Progenitor cell of endocrine pancreas (in vitro differentiated cells): Measurements from ENCODE around the gene DCC. TPM values are rescaled to one million over a fixed set of nuclear protein-coding genes. Genes with fewer than 3 reads are reported as not detected.

Experiments used
- DNase-seq: peaks from one replicate; pipeline ENCODE4 v3.0.0; 2021; ENCODE audit warnings: low spot score; ENCODE audit not compliant: unreplicated experiment
- H3K27ac Mint-ChIP-seq: 2 replicates; pipeline ENCODE4 v1.8.0; 2021; ENCODE audit warnings: mild to moderate bottlenecking, moderate library complexity, mixed read lengths
- H3K27me3 Mint-ChIP-seq: 2 replicates; pipeline ENCODE4 v1.8.0; 2021; ENCODE audit warnings: mixed read lengths
- H3K36me3 Mint-ChIP-seq: 2 replicates; pipeline ENCODE4 v1.8.0; 2022; ENCODE audit warnings: mixed read lengths; ENCODE audit not compliant: insufficient read depth
- H3K4me1 Mint-ChIP-seq: 2 replicates; pipeline ENCODE4 v1.8.0; 2021; ENCODE audit warnings: low read depth, mixed read lengths
- H3K4me3 Mint-ChIP-seq: 2 replicates; pipeline ENCODE4 v1.8.0; 2021; ENCODE audit warnings: low read depth, mild to moderate bottlenecking, moderate library complexity, mixed read lengths
- H3K9me3 Mint-ChIP-seq: 2 replicates; pipeline ENCODE4 v1.8.0; 2021; ENCODE audit warnings: low read depth, mixed read lengths
- total RNA-seq: library from RNA; stranded (reverse); gene quantifications from 2 replicates; pipeline ENCODE4 v1.2.1, GENCODE V29; 2021
- TF ChIP-seq, protein P1 (sequence below): fragments of 200-600 bp; sonication (generic); IDR thresholded peaks from one replicate; pipeline ENCODE4 v1.5.0; 2021; ENCODE audit warnings: antibody characterized with exemption, mild to moderate bottlenecking; ENCODE audit not compliant: unreplicated experiment

The DCC gene
- total RNA-seq, 1 donor from 2014 or later = 8.4 TPM

DNA sequence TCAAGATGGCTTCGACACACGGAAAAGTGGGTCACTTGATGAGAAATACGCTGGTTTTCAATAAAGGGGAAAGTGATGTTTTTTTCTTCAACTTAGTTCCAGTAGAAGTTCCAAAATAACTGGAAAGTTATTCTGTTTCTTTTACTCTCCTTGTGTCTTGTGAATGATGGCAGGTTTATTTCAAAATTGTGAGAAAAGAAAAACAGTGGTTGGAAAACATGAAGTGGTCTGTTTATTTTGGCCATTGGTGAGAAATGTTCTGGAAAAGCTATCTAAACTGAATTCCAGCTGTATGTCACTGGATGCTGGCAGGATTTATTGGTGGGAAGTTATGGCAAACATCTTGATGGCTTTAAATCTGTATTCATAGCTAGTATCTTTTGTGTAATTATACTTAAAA lies 484.1 kb downstream of the DCC start:
- TF ChIP-seq, protein P1, sequence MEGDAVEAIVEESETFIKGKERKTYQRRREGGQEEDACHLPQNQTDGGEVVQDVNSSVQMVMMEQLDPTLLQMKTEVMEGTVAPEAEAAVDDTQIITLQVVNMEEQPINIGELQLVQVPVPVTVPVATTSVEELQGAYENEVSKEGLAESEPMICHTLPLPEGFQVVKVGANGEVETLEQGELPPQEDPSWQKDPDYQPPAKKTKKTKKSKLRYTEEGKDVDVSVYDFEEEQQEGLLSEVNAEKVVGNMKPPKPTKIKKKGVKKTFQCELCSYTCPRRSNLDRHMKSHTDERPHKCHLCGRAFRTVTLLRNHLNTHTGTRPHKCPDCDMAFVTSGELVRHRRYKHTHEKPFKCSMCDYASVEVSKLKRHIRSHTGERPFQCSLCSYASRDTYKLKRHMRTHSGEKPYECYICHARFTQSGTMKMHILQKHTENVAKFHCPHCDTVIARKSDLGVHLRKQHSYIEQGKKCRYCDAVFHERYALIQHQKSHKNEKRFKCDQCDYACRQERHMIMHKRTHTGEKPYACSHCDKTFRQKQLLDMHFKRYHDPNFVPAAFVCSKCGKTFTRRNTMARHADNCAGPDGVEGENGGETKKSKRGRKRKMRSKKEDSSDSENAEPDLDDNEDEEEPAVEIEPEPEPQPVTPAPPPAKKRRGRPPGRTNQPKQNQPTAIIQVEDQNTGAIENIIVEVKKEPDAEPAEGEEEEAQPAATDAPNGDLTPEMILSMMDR = no peak
- H3K27ac Mint-ChIP-seq = no peak overlapping the region
- H3K27me3 Mint-ChIP-seq = no peaks in the 10 kb centered on the region
- no peaks in the 10 kb centered on the region for H3K9me3 Mint-ChIP-seq
- no peaks in the 10 kb centered on the region for H3K36me3 Mint-ChIP-seq
- no peaks in the 10 kb centered on the region for H3K4me1 Mint-ChIP-seq
- no peak overlapping the region for H3K4me3 Mint-ChIP-seq
- DNase-seq = no peak

DNA sequence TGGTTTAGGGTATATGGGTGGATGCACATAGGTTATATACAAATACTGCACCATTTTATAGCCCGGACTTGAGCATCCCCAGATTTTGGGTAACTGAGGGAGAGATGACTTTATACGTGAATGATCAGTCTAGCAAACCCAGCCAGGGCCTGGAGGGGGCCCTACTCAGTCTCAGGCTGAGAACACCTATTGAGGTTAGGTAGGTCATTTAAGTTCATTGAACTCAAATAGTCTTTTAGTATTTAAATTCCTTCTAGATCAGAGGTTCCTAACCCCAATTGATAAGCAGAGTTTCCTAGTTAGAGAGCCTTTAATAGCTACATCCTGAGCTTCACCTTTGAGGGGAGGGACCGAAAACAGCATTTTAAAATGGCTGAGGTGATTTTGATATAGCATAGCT lies 487.0 kb downstream of the DCC start:
- H3K27ac Mint-ChIP-seq = no peak overlapping the region

DNA sequence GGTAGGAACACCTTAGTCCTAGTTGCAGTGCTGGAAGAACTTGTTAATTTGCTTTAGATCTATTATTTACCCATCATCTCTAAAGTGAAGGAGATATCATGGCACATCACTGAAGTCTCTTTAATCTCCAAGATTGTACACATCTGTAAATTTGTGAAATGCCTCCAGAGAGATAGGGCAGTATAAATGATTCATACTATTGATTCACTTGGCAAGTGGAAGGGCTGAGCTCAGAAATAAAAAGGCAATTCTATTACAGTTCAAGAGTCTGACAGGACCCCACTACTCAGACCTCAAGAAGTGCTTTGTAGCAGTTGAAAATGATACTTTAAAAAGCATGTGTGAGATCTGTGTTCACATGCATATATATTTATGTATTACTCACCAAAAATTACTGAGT lies 489.3 kb downstream of the DCC start:
- Mint-ChIP-seq H3K27me3 (no peaks in the 10 kb centered on the region), H3K9me3 (no peaks in the 10 kb centered on the region), H3K4me3 (no peak overlapping the region), H3K27ac (no peak overlapping the region), H3K4me1 (no peaks in the 10 kb centered on the region), H3K36me3 (no peaks in the 10 kb centered on the region)
- TF ChIP-seq, protein P1 = no peak
- DNase-seq = no peak

More for the DNA sequence above, 487.0 kb downstream of the DCC start:
- no peaks in the 10 kb centered on the region for H3K4me1 Mint-ChIP-seq
- DNase-seq = no peak
- H3K36me3 Mint-ChIP-seq = no peaks in the 10 kb centered on the region
- TF ChIP-seq, protein P1 = no peak
- H3K9me3 Mint-ChIP-seq = no peaks in the 10 kb centered on the region
- H3K4me3 Mint-ChIP-seq = no peak overlapping the region
- H3K27me3 Mint-ChIP-seq = no peaks in the 10 kb centered on the region

DNA sequence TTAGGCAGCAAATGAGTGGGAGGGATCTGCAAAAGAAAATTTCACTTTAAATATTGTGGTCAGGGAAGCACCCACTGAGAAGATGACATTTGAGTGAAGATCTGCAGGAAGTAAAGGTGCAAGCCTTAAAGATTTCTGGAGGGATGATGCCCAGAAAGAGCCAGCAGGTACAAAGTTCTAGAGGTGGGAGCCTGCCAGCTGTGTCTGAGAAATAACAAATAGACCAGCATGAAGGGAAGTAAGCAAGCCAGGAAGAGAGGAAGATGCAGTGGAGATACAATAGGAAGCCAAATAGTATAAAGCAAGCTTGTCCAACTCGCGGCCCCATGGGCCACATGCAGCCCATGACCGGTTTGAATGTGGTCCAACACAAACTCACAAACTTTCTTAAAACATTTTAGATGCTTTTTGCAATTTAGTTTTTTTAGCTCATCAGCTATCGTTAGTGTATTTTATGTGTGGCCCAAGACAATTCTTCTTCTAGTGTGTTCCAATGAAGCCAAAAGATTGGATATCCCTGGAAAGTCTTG lies 489.9 kb downstream of the DCC start:
- TF ChIP-seq, protein P1 = no peak
- H3K27me3 Mint-ChIP-seq = no peaks in the 10 kb centered on the region

DNA sequence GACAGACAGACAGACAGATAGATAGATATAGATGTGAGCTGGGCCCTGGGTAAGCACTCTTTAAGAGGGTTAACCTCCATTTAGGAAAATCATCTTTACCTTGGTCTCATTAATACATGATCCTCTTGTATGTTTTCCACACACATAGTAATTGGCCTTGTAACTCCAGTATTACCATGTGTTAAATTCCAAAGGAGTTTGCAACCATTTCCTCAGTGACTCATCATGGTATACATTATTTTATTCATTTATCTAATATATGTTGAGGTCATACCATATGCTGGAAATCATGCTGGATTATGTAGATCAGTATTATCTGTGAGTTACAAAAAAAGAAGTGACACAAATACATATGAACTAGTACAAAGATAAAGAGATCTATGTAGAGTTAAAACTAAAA lies 504.3 kb downstream of the DCC start:
- Mint-ChIP-seq H3K4me3 (no peak overlapping the region), H3K36me3 (no peaks in the 10 kb centered on the region), H3K9me3 (no peaks in the 10 kb centered on the region), H3K4me1 (peaks cover 4% of the 10 kb centered on the region), H3K27ac (no peak overlapping the region), H3K27me3 (no peaks in the 10 kb centered on the region)
- TF ChIP-seq, protein P1 = no peak
- DNase-seq = no peak

More for the DNA sequence above, 489.9 kb downstream of the DCC start:
- Mint-ChIP-seq H3K36me3 (no peaks in the 10 kb centered on the region), H3K4me1 (no peaks in the 10 kb centered on the region), H3K4me3 (no peak overlapping the region), H3K27ac (no peak overlapping the region), H3K9me3 (no peaks in the 10 kb centered on the region)
- DNase-seq = no peak
